GM23338 (cell line): ENCODE results near the gene RNF26. TPM values are rescaled to one million over a fixed set of nuclear protein-coding genes. Genes with fewer than 3 reads are reported as not detected.

Experiments used
- ATAC-seq: fragments of 200-7000 bp; cut with Tn5 transposase; 3 replicates; pipeline ENCODE4 v1.9.1; 2020
- DNase-seq: peaks from one replicate; pipeline ENCODE4 v3.0.0-alpha.2; 2015; ENCODE audit warnings: low spot score
- H2AFZ ChIP-seq: fragments of 200-600 bp; sonication (generic); 2 replicates; pipeline ENCODE4 v1.8.0; 2016; ENCODE audit warnings: antibody characterized with exemption, mild to moderate bottlenecking, moderate library complexity
- H3F3A ChIP-seq: fragments of 200-600 bp; sonication (generic); replicated peaks from 2 replicates; pipeline ENCODE4 v1.8.0; 2017; ENCODE audit warnings: antibody characterized with exemption, mixed run types, low read depth
- H3K27ac ChIP-seq: fragments of 200-600 bp; sonication (generic); 2 replicates; pipeline ENCODE4 v1.6.1; 2016; ENCODE audit warnings: low read depth
- H3K27me3 ChIP-seq: fragments of 200-600 bp; sonication (generic); 2 replicates; pipeline ENCODE4 v1.8.0; 2016; ENCODE audit warnings: mild to moderate bottlenecking, mixed run types, moderate library complexity; ENCODE audit not compliant: insufficient read depth
- H3K36me3 ChIP-seq: fragments of 200-600 bp; sonication (generic); 2 replicates; pipeline ENCODE4 v1.8.0; 2016; ENCODE audit warnings: mild to moderate bottlenecking; ENCODE audit not compliant: insufficient read depth
- H3K4me1 ChIP-seq: fragments of 200-600 bp; sonication (generic); 2 replicates; pipeline ENCODE4 v1.8.0; 2016; ENCODE audit warnings: mild to moderate bottlenecking, moderate library complexity; ENCODE audit not compliant: insufficient read depth
- H3K4me2 ChIP-seq: fragments of 200-600 bp; sonication (generic); 2 replicates; pipeline ENCODE4 v1.7.1; 2017; ENCODE audit warnings: mixed run types
- H3K4me3 ChIP-seq: fragments of 200-600 bp; sonication (generic); 2 replicates; pipeline ENCODE4 v1.6.1; 2016; ENCODE audit warnings: mixed run types
- H3K79me2 ChIP-seq: fragments of 200-600 bp; sonication (generic); replicated peaks from 2 replicates; pipeline ENCODE4 v1.8.0; 2017; ENCODE audit warnings: mild to moderate bottlenecking; ENCODE audit not compliant: insufficient read depth
- H3K9me2 ChIP-seq: fragments of 200-600 bp; sonication (generic); 2 replicates; pipeline ENCODE4 v1.8.0; 2017; ENCODE audit not compliant: insufficient read depth
- H4K20me1 ChIP-seq: fragments of 200-600 bp; sonication (generic); replicated peaks from 2 replicates; pipeline ENCODE4 v1.8.0; 2017; ENCODE audit warnings: mild to moderate bottlenecking; ENCODE audit not compliant: insufficient read depth
- H3K27ac Mint-ChIP-seq: 2 replicates; pipeline ENCODE4 v1.8.0; 2020; ENCODE audit warnings: inconsistent platforms, mild to moderate bottlenecking, moderate library complexity, mixed read lengths
- H3K27me3 Mint-ChIP-seq: 3 replicates; pipeline ENCODE4 v1.8.0; 2022; ENCODE audit warnings: low read depth, mild to moderate bottlenecking, moderate library complexity, mixed read lengths, inconsistent platforms; ENCODE audit not compliant: insufficient read depth, poor library complexity
- H3K36me3 Mint-ChIP-seq: 3 replicates; pipeline ENCODE4 v1.8.0; 2021; ENCODE audit warnings: low read depth, mild to moderate bottlenecking, inconsistent platforms, moderate library complexity, mixed read lengths
- H3K4me1 Mint-ChIP-seq: 3 replicates; pipeline ENCODE4 v1.8.0; 2020; ENCODE audit warnings: mild to moderate bottlenecking, inconsistent platforms, mixed read lengths
- H3K4me3 Mint-ChIP-seq: 3 replicates; pipeline ENCODE4 v1.8.0; 2021; ENCODE audit warnings: moderate library complexity, mild to moderate bottlenecking, inconsistent platforms, mixed read lengths
- H3K9me3 Mint-ChIP-seq: 3 replicates; pipeline ENCODE4 v1.8.0; 2020; ENCODE audit warnings: moderate library complexity, mild to moderate bottlenecking, inconsistent platforms, mixed read lengths
- CREB1 ChIP-seq: fragments of 250-450 bp; sonication (Bioruptor Pico); IDR thresholded peaks from 2 replicates; pipeline ENCODE4 v1.5.0; 2020; ENCODE audit warnings: low read depth, mild to moderate bottlenecking, moderate library complexity
- EZH2 ChIP-seq: fragments of 200-600 bp; sonication (generic); IDR thresholded peaks from one replicate; pipeline ENCODE4 v1.8.0; 2017; ENCODE audit warnings: antibody characterized with exemption, mild to moderate bottlenecking, low read depth; ENCODE audit not compliant: unreplicated experiment
- EZH2phosphoT487 ChIP-seq: fragments of 200-600 bp; sonication (generic); IDR thresholded peaks from one replicate; pipeline ENCODE4 v1.8.1; 2018; ENCODE audit warnings: antibody characterized with exemption; ENCODE audit not compliant: unreplicated experiment
- NANOG ChIP-seq: IDR thresholded peaks from 2 replicates; pipeline ENCODE4 v1.6.1; 2016; ENCODE audit warnings: antibody characterized with exemption, borderline replicate concordance
- ZNF114 ChIP-seq: fragments of 250-450 bp; sonication (Bioruptor Pico); IDR thresholded peaks from 2 replicates; pipeline ENCODE4 v1.5.0; 2020; ENCODE audit warnings: mild to moderate bottlenecking, moderate library complexity
- ZNF331 ChIP-seq: fragments of 250-450 bp; sonication (Bioruptor Pico); IDR thresholded peaks from 2 replicates; pipeline ENCODE4 v1.5.0; 2020; ENCODE audit warnings: low read depth, mild to moderate bottlenecking, moderate library complexity
- ZNF462 ChIP-seq: fragments of 250-450 bp; sonication (Bioruptor Pico); IDR thresholded peaks from 2 replicates; pipeline ENCODE4 v1.5.0; 2020; ENCODE audit warnings: mild to moderate bottlenecking, moderate library complexity
- polyA plus RNA-seq: library from polyadenylated mRNA; unstranded; fragments of >200 nt; fragmentation: Nextera tagmentation; extraction: Ambion mirVana; gene quantifications from 2 replicates; pipeline ENCODE4 v1.2.1, GENCODE V29; 2016
- total RNA-seq: library from RNA; depleted of rRNA; stranded (reverse); fragments of >200 nt; shearing (Covaris generic); gene quantifications from 2 replicates; pipeline ENCODE4 v1.2.3, GENCODE V29; 2014

RNF26 gene
- total and polyA plus RNA-seq, 2 experiments from 2014 or later = 31.8 to 58.3 TPM

GRCh38 chr11:119336744-119337469 lies 2.6 kb downstream of the RNF26 start:
- Histone ChIP-seq H3K4me1 (peaks cover 46% of the 10 kb centered on the region), H3K9me2 (no peaks in the 10 kb centered on the region), H3K79me2 (peaks cover 22% of the 10 kb centered on the region), H4K20me1 (no peaks in the 10 kb centered on the region), H3K27ac (peak overlapping the region; percentile 75), H2AFZ (no peak overlapping the region), H3K4me3 (peak overlapping the region; percentile 76), H3K27me3 (peaks cover 34% of the 10 kb centered on the region), H3K36me3 (no peaks in the 10 kb centered on the region; the same call in 1 of the 2 replicates), H3F3A (peaks cover 25% of the 10 kb centered on the region), H3K4me2 (peak overlapping the region; percentile 79)
- Mint-ChIP-seq H3K27me3 (peaks cover 44% of the 10 kb centered on the region), H3K4me1 (peaks cover 59% of the 10 kb centered on the region), H3K9me3 (no peaks in the 10 kb centered on the region; the same call in 2 of the 3 replicates), H3K4me3 (peak overlapping the region; percentile 100), H3K27ac (peak overlapping the region; percentile 90), H3K36me3 (peaks cover 16% of the 10 kb centered on the region; the same call in 2 of the 3 replicates)
- DNase-seq (no peak), ATAC-seq (no peak)
- TF ChIP-seq ZNF462 (CRISPR knock-in tag) (no peak), ZNF114 (CRISPR knock-in tag) (no peak), EZH2phosphoT487 (no peak), ZNF331 (no peak), CREB1 (CRISPR knock-in tag) (no peak), NANOG (no peak), EZH2 (no peak)
